ENCODE results near the gene LCK.
A peak's percentile ranks its signal among the peaks of the same experiment; 100 is the strongest.

Gene LCK

DNA sequence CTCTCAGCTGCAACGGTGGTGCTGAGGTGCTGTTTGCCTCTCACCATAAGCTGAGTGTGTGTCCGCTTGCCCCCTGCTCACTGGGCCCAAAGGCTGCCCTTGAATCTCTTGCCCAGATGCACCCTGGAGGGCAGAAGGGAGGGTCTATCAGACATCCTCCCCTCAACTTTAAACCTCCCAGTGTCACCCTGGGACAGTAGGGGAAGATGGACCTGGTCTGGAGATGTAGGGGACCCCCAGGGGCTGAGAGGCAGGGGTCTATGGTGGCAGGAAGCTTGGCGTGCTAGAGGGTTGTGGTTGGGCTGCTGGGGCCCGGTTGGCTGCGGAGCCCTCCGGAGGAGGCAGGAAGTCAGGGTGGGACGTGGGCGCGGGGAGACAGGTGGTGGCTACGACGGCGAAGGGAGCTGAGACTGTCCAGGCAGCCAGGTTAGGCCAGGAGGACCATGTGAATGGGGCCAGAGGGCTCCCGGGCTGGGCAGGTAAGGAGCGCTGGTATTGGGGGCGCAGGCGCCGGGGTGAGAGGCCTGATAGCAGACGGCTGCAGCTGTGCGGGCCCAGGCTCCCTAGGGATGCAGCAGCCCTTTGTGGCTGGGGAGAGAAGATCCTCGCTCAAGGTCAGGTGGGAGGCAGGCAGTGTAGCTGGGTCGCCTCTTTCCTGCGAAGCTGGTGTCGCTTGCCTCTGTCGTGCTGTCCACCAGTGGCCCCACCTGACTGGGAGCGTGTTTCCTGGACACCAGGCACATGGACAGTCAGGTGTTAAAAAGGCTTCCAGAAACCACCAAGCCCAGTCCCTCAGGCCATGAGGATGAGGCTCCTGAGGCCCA lies at the start of gene LCK:
LCK (plus strand) TSS at position 373 of the 824 bp plus-strand sequence. CDS start 23,065 bp downstream, outside the sequence.
- no peak for DNase-seq (ENCODE audit: low read depth, low spot score)

DNA sequence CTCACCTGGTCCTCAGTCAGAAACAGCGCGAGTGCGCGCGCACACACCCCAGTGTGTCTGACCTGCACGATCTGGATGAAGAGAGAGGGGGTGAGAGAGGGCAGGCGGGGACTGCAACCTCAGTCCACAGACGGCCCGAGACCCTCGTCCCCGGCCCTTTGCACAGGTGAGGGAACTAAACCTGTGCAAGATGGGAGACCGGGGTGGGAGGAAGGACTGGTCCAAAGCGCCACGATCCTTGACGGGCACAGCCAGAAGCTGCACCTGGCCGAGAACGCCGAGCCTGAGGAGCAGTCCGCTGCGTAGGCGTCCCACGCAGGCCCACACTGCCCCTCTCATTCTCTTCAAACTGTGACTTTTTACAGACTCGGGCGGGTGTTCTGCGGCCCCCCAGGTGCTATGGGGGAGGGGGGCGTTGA lies 46.1 kb upstream of the LCK start:
- no peak for DNase-seq (ENCODE audit: low read depth, low spot score)

GRCh38 chr1:32205401-32206370 lies 45.4 kb upstream of the LCK start, which contains the start of gene IQCC:
TSS of gene IQCC (plus strand) at chr1:32205671. CDS start at chr1:32205682, 11 bp downstream.
- peak; percentile 45 for DNase-seq (ENCODE audit: low read depth, low spot score)

DNA sequence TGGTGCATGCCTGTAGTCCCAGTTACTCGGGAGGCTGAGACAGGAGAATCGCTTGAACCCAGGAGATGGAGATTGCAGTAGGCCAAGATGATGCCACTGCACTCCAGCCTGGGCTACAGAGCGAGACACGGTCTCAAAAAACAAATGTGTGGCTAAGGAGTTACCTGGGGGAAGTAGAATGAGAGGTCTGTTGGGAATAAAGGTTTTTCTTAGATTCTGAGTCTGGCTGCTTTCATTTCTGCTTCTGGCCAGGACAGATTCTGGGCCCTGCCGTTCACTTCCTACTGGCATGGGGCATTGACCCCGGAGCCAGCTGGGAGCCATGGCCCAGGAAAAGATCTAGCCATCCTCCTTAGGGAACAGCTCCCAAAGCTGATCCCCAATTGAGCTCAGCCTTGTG lies 42.6 kb upstream of the LCK start:
- no peak for DNase-seq (ENCODE audit: low read depth, low spot score)

DNA sequence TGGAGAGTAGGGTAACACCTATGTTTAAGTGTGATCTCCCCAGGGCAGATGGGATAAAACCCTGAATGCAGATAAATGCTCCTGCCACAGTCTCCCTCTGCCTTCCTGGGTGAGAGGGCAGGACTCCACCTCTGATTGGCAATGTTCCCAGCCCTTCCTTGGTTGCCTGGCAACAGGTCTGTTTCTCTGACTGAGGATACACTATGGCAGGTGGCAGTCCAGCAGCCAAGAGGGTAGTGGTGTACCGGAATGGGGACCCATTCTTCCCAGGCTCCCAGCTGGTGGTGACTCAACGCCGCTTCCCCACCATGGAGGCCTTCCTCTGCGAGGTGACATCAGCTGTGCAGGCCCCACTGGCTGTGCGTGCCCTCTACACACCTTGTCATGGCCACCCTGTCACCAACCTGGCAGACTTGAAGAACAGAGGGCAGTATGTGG lies 42.2 kb upstream of the LCK start, which contains the start of gene DCDC2B:
DCDC2B (plus strand) TSS at position 199 of the 438 bp plus-strand sequence; CDS start at position 204, 5 bp downstream.
- no peak for DNase-seq (ENCODE audit: low read depth, low spot score)

DNA sequence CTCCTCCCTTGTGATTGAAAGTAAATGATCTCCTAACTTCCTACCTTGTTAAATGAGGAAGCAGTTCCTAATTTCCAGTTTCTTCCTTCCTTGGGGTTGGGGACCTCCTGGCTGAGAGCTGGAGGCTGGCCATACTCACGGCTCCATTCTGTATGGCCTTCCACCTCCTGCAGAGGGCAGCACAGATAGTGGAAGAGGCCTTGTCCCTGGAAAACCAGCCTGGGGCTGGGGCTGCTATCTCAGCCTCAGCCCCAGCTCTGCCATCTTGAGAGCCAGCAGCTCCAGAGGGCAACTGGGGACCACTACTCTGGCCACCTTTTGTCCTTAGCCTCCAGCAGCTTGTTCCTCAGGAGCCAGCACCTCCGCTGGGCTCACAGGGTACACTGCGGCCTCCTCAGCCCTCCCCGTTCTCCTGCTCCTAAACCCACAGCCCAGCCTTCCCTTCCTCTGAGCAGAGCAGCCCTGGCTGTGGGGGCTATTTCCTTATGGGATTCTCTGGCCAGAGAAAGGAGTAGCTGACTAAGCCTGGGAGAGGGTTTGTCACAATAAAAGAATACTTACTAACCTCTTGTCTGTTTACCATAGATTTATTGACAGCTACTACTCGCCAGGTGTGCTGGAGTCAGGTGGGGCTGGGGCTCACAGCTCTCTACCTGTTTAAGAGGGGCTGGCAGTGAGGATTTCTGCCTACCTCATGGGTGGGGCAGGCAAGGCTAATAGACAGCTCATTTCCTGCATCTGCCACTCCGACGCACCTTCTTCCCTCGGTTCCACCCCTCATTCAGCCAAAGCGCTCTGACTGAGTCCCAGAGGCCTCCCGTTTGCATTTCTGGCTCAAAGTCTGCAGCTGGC lies 35.2 kb upstream of the LCK start:
- DNase-seq (ENCODE audit: low read depth, low spot score): no peak

DNA sequence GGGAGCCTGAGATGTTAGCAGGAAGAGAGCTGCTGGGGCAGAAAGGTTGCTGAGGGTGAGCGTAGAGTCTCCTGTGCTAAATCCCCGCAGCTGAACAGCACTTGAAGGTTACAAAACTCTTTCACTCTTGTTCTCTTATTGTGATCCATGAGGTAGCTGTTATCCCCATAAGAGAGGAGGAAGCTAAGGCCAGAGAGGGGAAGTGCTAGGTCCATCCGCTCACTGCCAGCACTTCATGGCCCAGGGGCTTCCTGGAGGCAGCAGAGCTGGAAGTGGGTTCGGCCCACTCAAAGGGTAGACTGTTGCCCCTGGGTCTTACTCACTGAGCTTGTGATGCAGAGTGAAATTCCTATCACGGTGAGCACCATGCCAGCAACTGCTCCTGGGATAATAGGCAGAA lies 34.5 kb upstream of the LCK start:
- no peak for DNase-seq (ENCODE audit: low read depth, low spot score)

DNA sequence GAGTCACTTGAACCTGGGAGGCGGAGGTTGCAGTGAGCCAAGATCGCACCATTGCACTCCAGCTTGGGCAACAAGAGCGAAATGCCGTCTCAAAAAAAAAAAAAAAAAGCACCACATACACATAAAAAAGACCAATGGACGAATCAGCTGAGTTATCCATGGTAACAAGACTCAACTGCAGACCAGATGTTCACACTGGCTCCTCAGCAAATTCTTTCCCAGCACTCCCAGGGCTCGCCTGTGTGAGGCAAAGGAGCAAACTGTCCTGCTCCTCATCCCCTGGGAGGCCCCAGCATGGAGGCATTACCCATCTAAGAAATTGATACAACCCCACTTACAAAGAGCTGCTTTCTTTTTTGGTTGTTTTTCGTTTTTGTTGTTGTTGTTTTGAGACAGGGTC lies 32.0 kb upstream of the LCK start:
- no peak for DNase-seq (ENCODE audit: low read depth, low spot score)

DNA sequence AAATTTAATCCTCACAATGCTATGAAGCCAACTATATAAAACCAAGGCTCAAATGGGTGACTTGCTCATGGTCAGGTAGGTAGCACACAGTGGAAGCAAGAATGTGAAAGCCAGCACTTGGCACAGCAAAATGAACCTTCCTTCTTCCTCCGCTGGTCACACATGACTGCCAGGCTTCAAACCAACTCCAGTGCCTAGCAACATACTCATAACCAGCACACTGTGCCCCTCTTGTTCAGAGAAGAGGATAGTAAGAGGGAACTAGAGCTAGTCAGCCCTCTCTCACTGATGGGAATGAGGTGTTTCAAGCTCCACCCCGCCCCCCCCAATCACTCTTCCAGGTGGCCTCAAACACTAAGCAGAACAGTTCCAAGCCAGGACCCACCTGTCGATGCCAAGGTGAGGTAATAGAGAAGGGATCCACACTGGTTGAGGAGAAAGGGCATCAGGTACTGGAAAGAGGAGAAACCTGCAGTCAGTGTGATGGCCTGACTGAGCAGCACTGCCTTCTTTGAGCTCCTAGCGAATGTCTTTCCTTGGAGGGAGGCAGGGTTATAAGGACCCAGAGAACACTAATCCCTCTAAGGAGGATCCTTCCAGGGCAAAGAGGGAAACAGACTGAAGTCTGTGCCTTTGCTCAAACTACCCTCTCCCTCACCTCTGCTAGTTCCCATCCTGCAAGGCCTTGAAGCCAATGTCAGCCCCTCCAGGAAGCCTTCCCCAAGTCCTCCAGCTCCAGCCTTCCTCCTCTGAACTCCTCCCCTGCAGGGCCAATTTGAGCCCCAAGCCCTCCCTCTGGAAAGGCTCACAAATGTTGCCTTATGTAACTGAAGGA lies 30.1 kb upstream of the LCK start:
- DNase-seq (ENCODE audit: low read depth, low spot score): no peak

GRCh38 chr1:32221581-32221979 lies 29.5 kb upstream of the LCK start:
- no peak for DNase-seq (ENCODE audit: low read depth, low spot score)

DNA sequence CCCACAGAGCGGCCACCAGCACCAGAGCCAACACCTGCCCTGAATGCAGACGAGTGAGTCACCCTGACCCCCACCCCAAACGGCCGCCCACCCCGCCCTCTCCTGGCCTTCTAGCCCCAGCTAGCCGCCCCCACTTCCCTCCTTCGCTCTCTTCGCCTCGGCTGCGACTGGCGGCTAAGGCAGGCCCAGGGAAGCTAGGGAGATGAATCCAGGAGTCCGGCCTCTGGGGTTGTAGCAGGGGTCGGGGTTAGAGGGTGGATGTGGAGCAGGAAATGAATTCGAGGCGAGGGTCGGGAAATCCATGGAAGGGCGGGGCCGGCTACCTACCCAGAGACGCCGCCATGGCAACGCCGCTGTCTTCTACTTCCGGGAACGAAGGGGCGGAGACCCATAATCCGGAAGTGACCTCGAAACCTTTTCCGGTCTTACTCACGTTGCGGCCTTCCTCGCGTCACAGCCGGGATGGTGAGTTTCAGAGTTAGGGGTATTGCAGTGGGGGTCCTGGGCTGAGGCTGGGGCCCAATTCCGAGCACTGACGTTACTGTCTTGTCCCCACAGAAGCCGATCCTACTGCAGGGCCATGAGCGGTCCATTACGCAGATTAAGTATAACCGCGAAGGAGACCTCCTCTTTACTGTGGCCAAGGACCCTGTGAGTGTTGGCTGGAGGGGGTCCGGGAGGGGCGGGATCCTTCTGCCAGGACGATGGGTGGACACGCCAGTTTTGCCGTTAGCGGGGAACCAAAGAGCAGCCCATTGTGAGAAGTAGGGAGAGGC lies 28.9 kb upstream of the LCK start, which contains the start of the genes EIF3I and TMEM234:
EIF3I (plus strand) TSS at position 428 of the 776 bp plus-strand sequence; CDS start at position 463, 35 bp downstream.
TMEM234 (minus strand) TSS at position 374 of the 776 bp plus-strand sequence; CDS start at position 343, 31 bp downstream.
- DNase-seq (ENCODE audit: low read depth, low spot score): peak; percentile 65

GRCh38 chr1:32223683-32224082 lies 27.4 kb upstream of the LCK start:
- DNase-seq (ENCODE audit: low read depth, low spot score): no peak

DNA sequence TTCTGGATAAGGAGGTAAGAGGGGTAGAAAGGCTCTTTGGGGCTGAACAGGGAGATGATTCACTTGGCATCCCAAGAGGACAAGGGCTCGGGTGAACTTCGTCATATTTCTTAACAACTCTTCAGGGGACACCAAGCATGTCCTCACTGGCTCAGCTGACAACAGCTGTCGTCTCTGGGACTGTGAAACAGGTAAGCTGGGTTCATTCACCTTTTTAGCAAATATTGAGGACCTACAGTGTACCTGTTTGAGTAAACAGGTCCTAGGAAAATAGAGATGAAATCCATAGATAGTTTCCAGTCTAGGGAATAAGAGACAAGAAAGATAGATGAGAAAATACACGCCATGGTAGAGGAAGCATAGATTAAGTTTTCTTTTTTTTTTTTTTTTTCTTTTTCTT lies 26.8 kb upstream of the LCK start:
- no peak for DNase-seq (ENCODE audit: low read depth, low spot score)

DNA sequence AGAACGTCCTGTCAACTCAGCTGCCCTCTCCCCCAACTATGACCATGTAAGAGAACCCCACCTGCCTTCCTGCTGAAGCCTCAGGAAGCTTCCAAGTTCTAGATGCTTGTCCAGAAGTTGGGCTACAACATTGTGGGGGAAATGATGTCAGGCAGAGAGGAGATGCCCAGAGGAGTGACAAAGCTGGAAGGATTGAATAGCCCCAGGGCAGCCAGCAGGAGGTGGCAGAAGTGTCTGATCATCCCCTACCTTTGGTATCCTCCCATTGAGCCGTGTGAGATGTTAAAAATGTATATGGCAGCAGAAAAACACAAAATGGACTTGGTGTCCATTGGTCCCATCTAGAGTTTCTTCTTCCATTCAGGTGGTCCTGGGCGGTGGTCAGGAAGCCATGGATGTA lies 22.3 kb upstream of the LCK start:
- no peak for DNase-seq (ENCODE audit: low read depth, low spot score)

- DNase-seq (ENCODE audit: low read depth, low spot score): no peak
Observed at GRCh38 chr1:32231843-32232432, 19.1 kb upstream of the LCK start.

- no peak for DNase-seq (ENCODE audit: low read depth, low spot score)
Observed at GRCh38 chr1:32232558-32233304, 18.3 kb upstream of the LCK start.

GRCh38 chr1:32234792-32235191 lies 16.3 kb upstream of the LCK start:
- DNase-seq (ENCODE audit: low read depth, low spot score): no peak

DNA sequence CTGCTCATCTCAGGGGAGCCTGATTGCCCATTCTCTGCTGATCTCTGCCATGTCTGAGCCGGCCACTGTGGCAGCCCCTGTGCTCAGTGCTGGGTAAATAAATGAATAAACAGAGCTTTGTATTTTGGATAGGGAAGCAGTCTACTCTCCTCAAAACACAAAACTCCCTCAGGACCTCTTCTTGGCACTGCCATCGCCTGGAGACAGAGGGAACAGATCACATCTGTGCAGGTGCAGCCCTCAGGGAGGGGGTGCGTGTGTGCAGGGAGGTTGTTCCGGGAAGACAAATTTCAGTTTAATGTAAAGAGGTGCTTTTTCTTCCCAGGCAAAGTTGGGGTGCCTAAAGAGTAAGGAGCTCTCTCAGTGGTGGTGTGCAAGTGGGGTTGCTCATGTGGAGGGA lies 11.7 kb upstream of the LCK start:
- no peak for DNase-seq (ENCODE audit: low read depth, low spot score)
